T-helper 2 cell treated with Interferon-gamma antibody and Interleukin-4, amounts not matched to agents 5 μg/mL and 100 μg/mL, for 36 hours (primary cell): ENCODE data around the gene WDR64.

Experiments used
- DNase-seq: peaks from one replicate; pipeline ENCODE4 v3.0.0; 2021; ENCODE audit warnings: low spot score
- H3K27ac Mint-ChIP-seq: one replicate; pipeline ENCODE4 v1.8.0; 2021; ENCODE audit warnings: mild to moderate bottlenecking, mixed read lengths
- H3K27me3 Mint-ChIP-seq: one replicate; pipeline ENCODE4 v1.8.0; 2021; ENCODE audit warnings: low read depth, mixed read lengths
- H3K36me3 Mint-ChIP-seq: one replicate; pipeline ENCODE4 v1.8.0; 2021; ENCODE audit warnings: low read depth, mixed read lengths
- H3K4me1 Mint-ChIP-seq: one replicate; pipeline ENCODE4 v1.8.0; 2021; ENCODE audit warnings: low read depth, mixed read lengths
- H3K4me3 Mint-ChIP-seq: one replicate; pipeline ENCODE4 v1.8.0; 2022; ENCODE audit warnings: mild to moderate bottlenecking, moderate library complexity, mixed read lengths
- H3K9me3 Mint-ChIP-seq: one replicate; pipeline ENCODE4 v1.8.0; 2021; ENCODE audit warnings: mixed read lengths

The WDR64 gene

DNA sequence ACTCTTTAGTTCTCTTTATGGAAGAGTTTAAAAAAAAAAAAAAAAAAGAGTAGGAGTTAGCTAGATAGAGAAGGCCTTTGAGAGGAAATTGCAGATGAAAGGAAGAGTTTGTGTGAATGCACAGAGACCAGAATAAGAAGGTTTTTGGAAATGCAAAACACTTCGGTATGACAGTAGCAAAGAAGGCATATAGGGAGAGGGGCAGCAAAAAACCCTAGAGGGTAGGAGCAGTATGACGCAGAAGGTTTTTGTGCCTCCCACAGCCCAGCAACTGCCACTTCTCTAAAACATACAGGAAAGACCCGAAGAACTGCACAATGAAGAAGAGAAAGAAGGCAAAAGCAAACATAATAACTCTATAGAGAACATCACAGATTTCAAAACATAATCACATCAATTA is 84.3 kb downstream of the WDR64 start:
- Mint-ChIP-seq H3K36me3 (no peaks in the 10 kb centered on the region), H3K27ac (no peak overlapping the region), H3K4me3 (no peak overlapping the region), H3K27me3 (peaks cover 5% of the 10 kb centered on the region), H3K9me3 (no peaks in the 10 kb centered on the region), H3K4me1 (no peaks in the 10 kb centered on the region)
- DNase-seq = no peak

- Mint-ChIP-seq H3K27ac (no peak overlapping the region), H3K4me1 (no peaks in the 10 kb centered on the region), H3K4me3 (no peak overlapping the region), H3K27me3 (peaks cover 4% of the 10 kb centered on the region), H3K36me3 (no peaks in the 10 kb centered on the region), H3K9me3 (no peaks in the 10 kb centered on the region)
- DNase-seq = no peak
Measured at GRCh38 chr1:241738284-241739078, 86.4 kb downstream of the WDR64 start.

- no peaks in the 10 kb centered on the region for H3K4me1 Mint-ChIP-seq
Measured at GRCh38 chr1:241742084-241742483, 90.0 kb downstream of the WDR64 start.

DNA sequence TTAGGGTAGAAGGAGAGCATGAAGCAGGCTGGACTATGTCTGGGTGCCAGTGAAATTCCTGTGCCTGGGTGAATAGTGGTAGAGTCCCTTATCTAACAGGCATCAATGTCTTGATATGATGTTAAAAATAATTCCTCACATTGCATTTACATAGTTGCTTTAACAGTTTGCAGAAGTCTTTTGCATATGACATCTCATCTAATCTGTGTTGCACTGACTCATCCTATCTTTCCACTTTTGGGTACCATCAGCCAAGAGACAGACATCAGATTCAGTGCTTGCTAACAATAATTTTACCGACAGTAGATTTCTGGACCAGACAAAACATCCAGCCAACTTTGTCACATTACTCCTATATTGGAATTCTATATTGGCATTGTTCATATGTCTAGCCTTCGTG is 92.5 kb downstream of the WDR64 start:
- Mint-ChIP-seq H3K27me3 (no peaks in the 10 kb centered on the region), H3K4me3 (no peak overlapping the region), H3K27ac (no peak overlapping the region), H3K9me3 (no peaks in the 10 kb centered on the region), H3K36me3 (no peaks in the 10 kb centered on the region), H3K4me1 (no peaks in the 10 kb centered on the region)
- no peak for DNase-seq

More at GRCh38 chr1:241742084-241742483, 90.0 kb downstream of the WDR64 start:
- DNase-seq = no peak
- H3K27ac Mint-ChIP-seq = no peak overlapping the region
- H3K36me3 Mint-ChIP-seq = no peaks in the 10 kb centered on the region
- H3K9me3 Mint-ChIP-seq = no peaks in the 10 kb centered on the region
- peaks cover 2% of the 10 kb centered on the region for H3K27me3 Mint-ChIP-seq
- H3K4me3 Mint-ChIP-seq = no peak overlapping the region

- Mint-ChIP-seq H3K4me1 (no peaks in the 10 kb centered on the region), H3K4me3 (no peak overlapping the region), H3K27ac (no peak overlapping the region), H3K27me3 (no peaks in the 10 kb centered on the region), H3K36me3 (no peaks in the 10 kb centered on the region), H3K9me3 (no peaks in the 10 kb centered on the region)
- no peak for DNase-seq
Measured at GRCh38 chr1:241747992-241748391, 95.9 kb downstream of the WDR64 start.

DNA sequence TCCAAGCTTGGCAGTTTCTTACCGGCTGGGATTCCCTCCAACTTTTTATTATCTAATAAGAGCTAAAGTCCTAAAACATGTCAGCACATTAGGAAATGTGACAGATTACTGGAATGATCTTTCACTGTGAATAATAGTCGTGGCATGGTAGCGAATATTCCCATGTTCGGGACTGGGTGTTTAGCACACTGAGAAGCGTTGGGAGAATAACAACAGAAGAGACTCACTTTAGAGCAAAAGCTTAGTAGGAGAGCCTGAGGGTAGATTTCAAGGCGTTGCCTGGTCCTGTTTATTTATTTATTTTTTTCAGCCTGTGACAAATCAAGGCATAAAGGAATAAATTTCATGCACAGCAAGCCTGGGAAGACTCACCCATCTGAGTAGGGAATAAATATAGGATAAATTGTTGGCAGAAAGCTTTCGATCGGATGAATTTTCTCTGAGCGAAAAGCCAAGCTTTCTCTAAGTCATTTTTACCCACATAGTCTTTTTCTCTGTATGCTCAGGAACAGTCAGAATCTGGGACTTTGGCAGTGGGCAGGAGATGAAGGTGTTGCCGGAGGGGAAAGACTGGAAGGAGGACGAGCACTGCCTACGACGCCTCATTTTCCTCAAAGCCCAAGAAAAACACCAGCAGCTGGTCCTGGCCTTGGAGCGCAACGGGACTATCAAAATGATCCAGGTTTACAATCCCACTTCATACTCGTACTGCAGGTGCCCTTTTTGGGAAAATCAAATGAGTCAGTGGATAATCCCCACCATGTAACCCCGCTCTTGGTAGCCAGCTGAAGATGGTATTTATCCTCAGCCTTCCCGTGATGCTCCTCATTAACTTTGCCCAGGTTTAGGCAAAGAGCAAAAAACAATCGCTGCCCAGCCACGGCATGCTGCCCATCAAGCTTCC is 97.2 kb downstream of the WDR64 start:
- Mint-ChIP-seq H3K27me3 (no peaks in the 10 kb centered on the region), H3K4me1 (no peaks in the 10 kb centered on the region), H3K9me3 (no peaks in the 10 kb centered on the region), H3K27ac (no peak overlapping the region), H3K4me3 (no peak overlapping the region), H3K36me3 (no peaks in the 10 kb centered on the region)
- DNase-seq = no peak

DNA sequence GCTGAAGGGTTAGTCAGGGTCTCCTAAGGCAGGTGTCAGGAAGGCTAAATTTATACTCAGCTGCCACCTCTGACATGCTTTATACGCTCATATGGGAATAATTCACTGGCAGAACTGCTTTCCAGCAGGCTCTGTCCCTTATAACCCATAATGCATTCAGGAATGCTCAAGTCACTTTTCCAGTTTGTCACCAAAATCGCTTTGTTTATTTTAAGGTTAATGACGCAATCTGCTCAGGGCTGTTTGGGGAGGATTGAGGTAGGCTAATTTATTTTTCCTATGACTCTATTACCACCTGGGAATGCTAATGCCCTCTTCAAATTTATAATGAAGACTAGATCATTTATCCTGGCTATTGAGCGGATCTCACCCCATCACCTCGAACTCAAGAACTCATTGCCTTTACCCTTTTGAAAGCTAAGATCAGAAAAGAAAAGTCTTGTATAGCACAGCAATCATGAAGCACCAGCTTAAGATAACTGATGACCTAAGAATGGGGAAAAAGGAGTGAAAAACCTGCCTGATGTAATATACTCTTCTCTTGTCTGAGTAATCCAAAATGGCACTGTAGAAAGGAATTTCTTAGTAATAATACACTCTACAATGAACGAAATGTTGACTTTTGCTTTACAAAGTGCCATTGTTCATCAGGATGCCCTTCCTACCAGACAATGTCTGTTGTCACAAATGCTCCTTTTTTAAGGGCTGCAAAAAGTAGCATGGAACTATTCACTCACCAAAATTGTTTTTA is 98.0 kb downstream of the WDR64 start:
- H3K9me3 Mint-ChIP-seq = no peaks in the 10 kb centered on the region
- H3K27me3 Mint-ChIP-seq = no peaks in the 10 kb centered on the region
- H3K27ac Mint-ChIP-seq = no peak overlapping the region
- no peak for DNase-seq
- no peaks in the 10 kb centered on the region for H3K4me1 Mint-ChIP-seq
- no peak overlapping the region for H3K4me3 Mint-ChIP-seq
- H3K36me3 Mint-ChIP-seq = no peaks in the 10 kb centered on the region

DNA sequence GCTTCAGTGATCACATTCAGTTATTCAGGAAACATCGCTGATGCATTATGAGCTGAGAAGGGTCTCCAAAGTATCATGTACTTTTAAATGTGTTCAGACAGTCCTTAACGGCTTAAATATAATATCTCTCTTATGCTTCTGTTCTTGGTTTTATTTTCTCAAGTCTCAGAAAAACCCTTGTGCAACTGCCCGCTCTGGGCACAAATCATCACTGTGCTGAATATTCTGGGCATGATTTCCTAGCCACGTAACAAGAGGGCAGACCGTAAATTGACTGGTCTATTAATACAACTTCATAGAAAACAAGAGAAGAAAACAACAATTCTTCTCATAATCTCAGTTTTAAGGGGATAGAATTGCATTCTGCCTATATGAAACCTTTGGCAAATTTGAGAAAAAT is 99.4 kb downstream of the WDR64 start:
- Mint-ChIP-seq H3K9me3 (no peaks in the 10 kb centered on the region), H3K4me1 (no peaks in the 10 kb centered on the region), H3K36me3 (no peaks in the 10 kb centered on the region), H3K27ac (no peak overlapping the region), H3K27me3 (no peaks in the 10 kb centered on the region), H3K4me3 (no peak overlapping the region)
- DNase-seq = no peak

DNA sequence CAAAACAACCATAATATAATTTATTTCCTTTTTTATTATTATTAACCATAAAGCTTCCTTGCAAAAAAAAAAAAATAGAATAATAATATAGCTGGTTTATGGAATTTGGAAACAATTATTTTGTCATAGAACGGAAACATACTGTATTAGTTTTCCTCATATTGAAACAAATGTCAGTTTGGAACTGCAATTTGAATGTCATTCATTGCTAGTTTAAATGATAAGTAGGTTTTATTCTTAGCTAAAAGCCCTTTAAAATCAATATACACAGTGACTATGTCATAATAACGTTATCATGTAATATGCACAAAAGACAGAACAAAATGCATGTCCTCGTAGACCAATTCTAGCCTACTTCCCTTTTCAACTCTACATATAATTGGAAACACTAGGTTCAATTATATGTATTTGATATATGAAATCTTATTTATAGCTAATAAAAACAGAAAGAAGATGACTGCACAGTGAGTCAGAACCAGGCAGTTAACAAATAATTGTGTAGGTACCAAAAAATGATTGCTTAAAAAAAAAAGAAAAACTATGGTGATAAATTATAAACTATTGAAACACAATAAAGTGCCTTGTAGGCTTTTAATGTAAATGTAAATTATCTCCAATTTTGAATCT is 110.7 kb downstream of the WDR64 start:
- H3K9me3 Mint-ChIP-seq = no peaks in the 10 kb centered on the region
- H3K4me3 Mint-ChIP-seq = no peak overlapping the region
- no peak for DNase-seq
- no peaks in the 10 kb centered on the region for H3K27me3 Mint-ChIP-seq
- no peaks in the 10 kb centered on the region for H3K4me1 Mint-ChIP-seq
- H3K36me3 Mint-ChIP-seq = no peaks in the 10 kb centered on the region
- H3K27ac Mint-ChIP-seq = no peak overlapping the region

DNA sequence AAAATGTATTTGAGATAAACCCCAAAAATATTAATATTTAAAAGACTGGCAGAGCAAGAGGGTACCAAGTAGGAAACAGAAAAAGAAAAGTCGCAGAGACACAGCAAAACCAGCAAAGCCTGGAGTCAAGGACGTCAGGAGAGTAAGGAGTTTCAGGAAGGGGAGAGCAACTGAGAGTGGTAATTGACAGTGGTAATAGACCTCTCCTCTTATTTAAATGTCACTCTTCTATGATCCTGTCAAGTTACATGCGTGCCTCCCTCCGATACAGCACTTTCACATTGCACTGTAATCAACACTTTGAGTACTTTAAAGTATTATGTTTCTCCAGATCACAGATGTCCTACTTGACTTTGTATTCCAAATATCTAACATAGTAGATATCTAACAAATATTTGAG is 113.3 kb downstream of the WDR64 start:
- Mint-ChIP-seq H3K27me3 (no peaks in the 10 kb centered on the region), H3K4me1 (no peaks in the 10 kb centered on the region), H3K9me3 (no peaks in the 10 kb centered on the region), H3K27ac (no peak overlapping the region), H3K4me3 (no peak overlapping the region), H3K36me3 (no peaks in the 10 kb centered on the region)
- DNase-seq = no peak

- no peaks in the 10 kb centered on the region for H3K4me1 Mint-ChIP-seq
- no peak overlapping the region for H3K27ac Mint-ChIP-seq
Measured at GRCh38 chr1:241767737-241768136, 115.7 kb downstream of the WDR64 start.

GRCh38 chr1:241770115-241770514 is 118.0 kb downstream of the WDR64 start:
- Mint-ChIP-seq H3K4me3 (no peak overlapping the region), H3K27me3 (no peaks in the 10 kb centered on the region), H3K4me1 (no peaks in the 10 kb centered on the region), H3K36me3 (no peaks in the 10 kb centered on the region), H3K27ac (no peak overlapping the region), H3K9me3 (no peaks in the 10 kb centered on the region)
- DNase-seq = no peak

More at GRCh38 chr1:241767737-241768136, 115.7 kb downstream of the WDR64 start:
- no peak overlapping the region for H3K4me3 Mint-ChIP-seq
- H3K9me3 Mint-ChIP-seq = no peaks in the 10 kb centered on the region
- no peak for DNase-seq
- H3K36me3 Mint-ChIP-seq = no peaks in the 10 kb centered on the region
- no peaks in the 10 kb centered on the region for H3K27me3 Mint-ChIP-seq

DNA sequence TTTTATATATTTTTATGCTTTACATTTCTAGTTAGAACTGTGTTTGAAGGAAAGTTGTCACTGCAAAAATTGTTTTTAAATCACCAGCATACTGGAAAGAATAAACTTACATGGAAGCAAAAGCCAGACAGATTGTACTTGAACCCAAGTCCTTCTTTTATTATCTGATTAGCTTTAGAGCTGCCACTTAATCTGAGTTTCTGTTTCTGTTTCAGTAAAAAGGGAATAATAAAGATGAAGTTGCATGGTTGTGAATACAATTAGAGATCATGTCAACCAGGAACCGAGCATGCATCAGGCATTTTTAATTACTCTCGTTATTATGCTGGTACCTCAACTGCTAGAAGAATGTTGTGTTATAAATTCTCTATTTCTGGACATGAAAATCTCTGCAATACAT is 119.0 kb downstream of the WDR64 start:
- Mint-ChIP-seq H3K27me3 (no peaks in the 10 kb centered on the region), H3K27ac (no peak overlapping the region), H3K36me3 (no peaks in the 10 kb centered on the region), H3K9me3 (no peaks in the 10 kb centered on the region), H3K4me1 (no peaks in the 10 kb centered on the region), H3K4me3 (no peak overlapping the region)
- no peak for DNase-seq
